NCI-H69 (cell line): ENCODE data around the gene GLI3.
"Not testable (repeated sequence)": the region's sequence is repeated elsewhere in the genome, so short reads cannot be mapped to it uniquely, and the experiment has no call there.

Source experiments
- DNase-seq: peaks from one replicate; lab custom pipeline; 2025; lab: John Stamatoyannopoulos, UW

GLI3 gene

DNA sequence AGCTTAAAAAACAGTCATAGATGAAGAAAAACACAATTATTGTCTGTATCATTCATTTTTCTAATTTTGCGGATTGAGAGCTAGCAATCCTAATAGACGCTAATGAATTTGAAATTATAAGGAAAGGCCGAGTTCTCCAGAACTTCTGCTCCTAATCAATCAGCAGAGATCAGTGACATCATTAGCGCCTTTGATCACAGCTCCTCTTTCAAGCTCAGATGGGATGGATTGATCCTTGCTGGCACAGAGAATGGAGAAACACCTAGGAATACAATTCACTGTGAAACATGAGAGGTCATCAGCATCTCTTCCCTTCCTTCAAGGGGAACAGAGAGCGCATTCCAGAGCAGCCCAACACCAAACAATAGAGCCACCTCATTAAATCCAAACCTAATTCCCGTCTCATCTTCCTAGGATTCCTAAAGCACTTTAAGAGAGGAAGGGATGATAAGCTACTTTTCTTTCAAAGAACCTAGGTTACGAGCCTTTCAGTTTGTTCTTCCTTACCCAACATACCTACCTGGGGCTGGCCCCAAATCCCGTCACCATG lies 24.4 kb downstream of the GLI3 start:
- DNase-seq = no peak

DNA sequence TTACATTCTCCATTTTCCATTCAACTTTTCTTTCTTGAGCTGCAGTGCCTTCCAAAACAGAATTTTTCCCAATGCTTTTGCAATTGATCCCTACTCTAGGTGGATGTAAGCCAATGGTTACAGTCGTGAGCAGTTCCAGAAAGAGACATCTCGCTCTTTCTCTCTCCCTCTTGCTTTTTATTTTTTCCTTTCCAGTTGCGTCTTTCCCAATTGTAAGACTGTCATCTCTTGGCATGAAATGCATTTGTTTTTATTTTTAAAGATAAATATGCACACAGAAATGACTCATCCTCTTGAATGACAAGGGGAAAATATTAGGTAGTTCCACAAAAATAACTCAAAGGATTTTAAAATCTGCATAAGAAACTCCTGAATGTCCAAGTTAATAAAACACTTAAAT lies 25.1 kb downstream of the GLI3 start:
- DNase-seq = no peak

DNA sequence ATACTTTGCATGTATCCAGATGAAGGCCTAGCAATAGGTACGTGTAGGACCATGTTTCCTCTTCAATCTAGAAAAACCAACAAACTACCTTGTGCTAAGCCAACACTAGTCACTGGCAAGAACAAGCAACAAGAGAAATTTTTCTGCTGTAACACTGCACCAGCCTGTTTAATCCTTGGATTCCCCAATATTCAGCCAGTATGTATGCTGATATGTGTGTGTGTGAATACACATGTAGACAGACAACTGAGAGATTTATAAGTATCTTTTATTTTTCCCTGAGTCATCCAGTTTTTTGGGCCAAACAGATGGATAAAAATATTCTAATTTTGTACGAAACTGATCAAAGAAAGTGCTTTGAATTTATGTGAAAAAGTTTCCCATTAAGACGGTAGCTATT lies 26.2 kb downstream of the GLI3 start:
- DNase-seq = no peak

DNA sequence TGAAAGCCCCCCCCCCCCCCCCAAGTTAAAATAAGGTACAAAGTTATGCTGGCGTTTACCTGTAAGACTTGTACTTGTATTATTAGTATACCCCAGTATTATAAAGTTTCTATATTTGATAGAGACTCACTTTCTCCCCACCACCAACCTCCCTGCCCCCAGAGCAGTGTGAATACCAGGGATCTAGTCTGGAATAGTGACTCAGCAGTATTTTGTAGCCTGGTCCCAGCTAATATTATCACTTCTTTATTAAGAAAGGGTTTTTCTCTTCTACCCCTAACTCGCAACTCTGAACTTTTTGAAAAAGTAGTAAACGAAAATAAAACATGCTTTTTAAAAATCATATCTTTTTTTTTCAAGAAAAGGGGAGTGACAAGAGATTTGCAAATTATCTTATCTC lies 26.7 kb downstream of the GLI3 start:
- DNase-seq = no peak

DNA sequence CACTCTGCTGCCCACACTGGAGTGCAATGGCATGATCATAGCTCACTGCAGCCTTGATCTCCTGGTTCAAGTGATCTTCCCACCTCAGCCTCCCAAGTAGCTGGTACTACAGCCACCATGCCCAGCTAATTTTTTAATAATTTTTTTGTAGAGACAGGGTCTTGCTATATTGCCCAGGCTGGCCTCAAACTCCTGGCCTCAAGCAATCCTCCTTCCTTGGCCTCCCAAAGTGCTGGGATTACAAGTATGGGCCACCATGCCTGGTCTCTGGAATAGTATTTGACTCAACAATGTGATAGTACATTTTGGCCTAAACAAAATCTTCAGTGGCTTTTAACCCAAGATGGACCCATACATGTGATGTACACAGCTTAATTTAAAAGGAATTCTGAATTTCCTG lies 27.9 kb downstream of the GLI3 start:
- DNase-seq = not testable (repeated sequence)

DNA sequence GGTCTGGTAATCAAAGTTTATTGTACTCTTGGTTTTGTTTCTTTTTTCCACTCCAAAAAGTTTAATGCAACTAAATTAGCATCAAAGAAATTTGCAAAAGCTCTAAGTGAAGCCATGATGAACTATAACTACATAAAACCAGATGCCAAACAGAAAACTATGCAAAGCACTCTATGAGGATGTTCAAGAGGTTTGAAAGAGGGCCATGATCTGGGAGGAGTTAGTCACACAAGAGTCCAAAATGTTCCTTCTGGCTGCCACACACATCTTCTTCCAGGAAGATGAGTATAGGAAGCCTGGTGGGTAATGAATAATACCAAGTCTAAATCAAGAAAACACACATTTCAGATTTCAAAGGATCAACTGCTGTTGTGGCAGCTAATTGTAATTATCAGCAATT lies 28.4 kb downstream of the GLI3 start:
- DNase-seq = no peak

DNA sequence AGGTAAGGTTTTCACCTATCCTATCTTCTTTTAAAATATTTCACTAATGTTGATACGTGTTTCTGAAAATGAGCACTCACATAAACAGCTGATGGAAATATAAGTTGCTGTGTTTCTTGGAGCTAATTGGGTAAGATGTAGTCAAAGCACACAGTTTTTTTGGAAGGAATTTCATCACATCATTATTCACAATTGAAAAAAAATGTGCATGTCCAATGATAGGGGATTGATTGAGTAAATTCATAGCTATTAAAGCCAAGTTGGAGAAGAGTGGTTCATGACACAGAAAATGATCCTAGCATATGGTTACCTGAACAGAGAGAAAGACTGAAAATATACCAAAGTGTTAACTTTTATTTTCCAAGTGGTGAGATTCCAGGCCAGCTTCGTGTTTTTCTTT lies 29.6 kb downstream of the GLI3 start:
- DNase-seq = no peak

DNA sequence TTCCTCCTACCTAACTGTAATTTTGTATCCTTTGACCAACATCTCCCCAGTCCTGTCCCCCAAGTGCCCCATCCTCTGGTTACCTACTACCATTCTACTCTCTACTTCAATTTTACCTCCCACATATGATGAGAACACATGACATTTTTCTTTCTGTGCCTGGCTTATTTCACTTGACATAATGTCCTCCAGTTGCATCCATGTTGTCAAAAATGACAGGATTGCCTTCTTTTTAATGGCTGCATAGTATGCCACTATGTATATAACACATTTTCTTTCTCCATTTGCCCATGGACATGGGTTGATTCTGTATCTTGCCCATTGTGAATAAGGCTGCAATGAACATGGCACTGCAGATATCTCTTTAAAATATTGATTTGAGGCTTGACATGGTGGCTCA lies 33.7 kb downstream of the GLI3 start:
- no peak for DNase-seq

DNA sequence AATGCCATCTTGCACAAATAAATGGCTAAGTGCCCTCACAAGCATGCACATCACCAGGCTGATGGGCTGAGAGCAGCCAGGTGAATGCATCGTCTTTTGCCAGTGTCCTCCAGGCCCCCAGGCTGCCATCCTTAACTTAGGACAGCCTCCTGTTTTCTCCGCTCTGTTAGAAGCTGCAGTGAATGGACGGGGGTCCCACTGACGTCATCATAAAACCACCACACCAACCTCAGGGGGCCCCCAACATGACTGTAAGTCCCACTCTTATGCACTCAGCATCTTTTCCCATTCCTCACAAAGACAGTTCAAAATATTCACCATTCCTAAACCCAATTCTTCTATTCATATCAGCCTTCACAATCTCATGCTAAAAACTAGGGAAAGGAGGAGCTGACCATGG lies 34.4 kb downstream of the GLI3 start:
- no peak for DNase-seq

DNA sequence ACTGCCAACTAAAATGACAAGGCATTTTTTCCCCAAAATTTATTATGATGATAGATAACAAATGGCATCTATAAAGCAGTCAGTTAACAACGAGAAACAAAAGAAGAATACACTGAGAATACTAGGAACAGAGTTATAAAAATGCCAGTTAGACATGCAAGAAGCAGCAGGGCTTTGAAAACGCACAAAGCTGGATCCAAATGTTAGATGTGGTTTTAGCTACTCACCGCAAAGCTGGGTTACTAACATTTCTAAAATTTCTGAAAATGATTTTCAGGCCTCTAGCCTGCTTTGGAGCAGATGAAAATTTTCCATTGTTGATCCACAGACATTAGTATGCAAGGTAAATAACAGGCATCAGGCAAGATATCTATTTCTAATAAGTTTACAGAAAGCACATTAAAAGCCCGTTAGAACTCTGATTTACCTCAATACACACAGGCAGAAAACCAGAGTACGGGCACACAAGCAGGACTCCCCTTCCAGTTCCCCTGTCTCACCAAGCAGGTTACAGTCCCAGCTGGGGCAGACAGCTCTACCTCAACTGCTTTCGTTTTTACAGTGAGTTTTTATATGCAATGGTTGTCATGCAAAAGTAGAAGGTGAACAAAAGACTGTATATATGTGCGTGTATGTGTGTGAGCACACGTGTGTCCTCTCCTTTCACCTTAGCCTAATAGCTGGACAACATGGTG lies 37.9 kb downstream of the GLI3 start:
- DNase-seq = no peak

DNA sequence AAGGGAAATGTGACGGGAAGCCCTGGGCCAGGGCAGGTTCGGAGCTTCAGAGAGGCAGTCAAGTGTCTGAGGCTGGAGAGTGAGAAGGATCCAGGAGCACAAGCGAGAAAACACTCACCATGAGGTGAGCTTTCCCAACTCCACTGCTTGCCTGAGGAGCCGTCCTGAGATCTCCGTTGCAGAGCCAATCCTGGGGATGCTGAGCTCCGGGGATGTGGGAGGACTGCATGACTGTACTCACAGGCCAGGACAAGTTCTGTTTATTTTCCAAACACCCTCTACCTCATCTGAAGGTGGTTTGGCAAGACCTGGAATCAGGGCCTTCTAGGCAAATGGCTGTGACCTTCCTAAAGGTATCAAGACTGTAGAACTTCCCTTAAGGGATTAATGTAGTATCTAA lies 38.7 kb downstream of the GLI3 start:
- DNase-seq = no peak

DNA sequence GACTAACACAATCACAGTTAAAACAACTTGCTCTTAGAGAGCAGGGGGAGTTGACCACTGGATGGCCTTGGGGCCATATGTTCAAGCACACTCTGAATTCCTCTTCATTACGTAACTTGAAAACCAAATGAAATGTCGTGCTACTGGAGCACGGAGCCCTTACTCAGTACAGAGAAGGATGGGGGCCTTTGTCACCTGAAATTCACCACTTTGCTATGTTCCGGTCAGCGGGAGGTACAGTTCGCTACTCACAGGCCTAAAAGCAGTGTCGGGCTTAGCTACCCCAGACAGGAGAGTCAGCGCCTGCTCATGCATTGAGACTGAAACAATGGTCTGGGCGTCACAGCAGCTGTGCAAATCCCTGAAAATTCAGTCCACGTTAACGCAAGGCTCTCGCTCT lies 39.6 kb downstream of the GLI3 start:
- no peak for DNase-seq

DNA sequence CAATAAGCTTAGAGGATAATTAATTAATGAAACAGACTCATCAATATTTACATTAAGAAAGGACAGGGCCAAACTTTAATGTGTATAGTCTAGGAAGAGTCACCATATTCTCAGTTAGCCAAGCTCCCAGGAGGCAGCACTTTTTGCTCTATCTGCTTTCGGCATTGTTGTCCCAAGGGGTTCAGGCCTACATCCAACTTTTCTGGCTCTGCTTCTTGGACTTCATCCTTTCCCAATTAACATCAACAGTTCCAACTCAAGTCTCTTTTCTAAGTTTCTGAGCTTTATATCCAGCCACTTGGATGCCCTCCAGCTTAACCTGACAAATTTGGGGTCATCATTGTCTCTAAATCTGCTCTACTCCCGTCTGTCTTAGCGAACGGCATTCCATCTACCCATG lies 42.8 kb downstream of the GLI3 start:
- no peak for DNase-seq

DNA sequence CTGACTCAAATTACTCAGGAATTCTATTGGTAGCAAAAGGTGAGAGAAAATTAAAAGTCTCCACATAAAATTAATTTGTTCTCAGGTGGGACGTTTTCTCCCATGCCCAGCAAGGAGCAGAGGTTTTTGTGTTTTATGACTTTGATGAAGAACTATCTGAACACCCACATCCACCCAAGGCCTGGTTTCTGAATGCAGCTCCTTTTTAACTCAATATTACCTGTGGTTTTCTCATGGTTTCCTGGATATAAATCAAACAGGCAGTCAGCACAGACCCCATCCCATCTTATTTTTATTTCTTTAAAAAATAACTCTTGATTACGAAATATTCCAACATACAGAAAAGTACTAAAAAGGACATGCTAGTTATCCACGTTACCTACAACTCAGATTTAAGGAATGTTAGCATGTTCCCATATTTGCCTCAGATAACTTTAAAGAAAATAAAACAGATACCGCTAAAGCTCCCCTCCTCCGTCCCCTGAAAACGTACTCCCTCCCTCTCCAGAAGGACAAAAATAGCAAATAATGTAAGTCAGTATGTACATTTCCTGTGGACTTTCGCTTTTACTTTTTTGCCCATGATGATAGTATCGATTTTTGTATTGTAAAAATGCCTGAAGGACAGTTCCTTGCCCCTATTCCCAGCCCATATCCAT lies 43.4 kb downstream of the GLI3 start:
- DNase-seq = no peak

DNA sequence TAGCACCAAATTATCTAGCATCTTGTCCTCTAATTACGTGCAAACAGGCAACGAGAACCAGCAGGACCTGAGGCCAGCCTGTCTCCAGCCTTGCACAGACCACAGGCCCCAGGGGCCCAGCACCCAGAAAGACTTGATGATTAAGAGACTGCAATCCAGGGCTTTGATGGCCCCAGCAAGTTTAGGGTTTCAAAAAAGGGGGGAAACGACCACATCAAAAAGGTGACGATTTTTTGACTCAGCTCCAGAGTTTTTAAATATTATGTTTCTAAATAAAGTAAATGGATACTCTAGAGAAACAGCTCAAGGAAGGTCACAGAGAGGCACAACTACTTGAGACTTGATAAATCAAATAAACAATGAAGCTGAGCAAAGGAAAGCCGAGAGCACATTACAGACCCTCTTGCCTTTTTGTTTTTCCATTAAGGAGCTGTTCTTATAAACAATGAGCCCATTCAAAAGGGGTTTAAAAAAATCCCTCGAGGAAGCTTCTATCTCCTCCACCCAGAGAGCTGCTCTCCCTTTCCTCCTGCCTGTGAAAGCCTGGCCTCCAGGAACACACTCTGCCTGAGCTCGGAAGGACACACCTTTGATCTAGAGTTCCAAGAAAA lies 44.1 kb downstream of the GLI3 start:
- no peak for DNase-seq

DNA sequence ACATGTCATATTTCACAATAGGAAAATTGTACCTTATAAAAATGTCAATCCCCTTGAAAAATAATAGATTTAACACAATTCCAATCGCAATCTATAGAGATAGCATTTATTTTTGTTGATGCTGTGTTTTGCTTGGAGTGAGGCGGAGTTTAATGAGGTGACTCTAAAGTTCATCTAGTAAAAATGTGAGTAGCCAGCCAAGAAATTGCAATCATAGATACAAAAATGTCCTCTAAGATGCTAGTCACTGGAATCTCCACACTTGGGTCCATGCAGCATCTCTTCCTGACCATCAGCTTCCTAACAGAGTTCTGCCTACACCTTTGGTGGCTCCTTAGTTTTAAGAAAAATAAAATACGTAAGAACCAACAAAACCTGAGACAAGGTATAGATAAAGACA lies 44.9 kb downstream of the GLI3 start:
- DNase-seq = no peak

DNA sequence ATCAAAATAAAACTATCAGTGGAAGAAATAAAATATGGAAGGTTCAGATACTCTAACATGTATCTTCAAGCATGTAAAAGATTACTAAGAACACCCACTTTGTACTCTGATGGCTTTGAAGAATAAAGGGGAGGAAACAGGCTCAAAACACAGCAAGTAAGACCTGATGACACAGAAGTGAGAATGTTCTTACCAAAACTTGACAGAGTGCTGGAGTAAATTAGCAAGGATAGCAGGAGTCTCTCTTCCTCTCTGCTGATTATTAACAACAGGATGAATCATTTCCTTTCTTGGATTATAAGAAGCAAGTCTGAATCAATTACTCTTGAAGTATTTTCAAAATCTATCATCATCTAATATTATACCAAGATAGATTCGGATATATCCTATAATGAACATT lies 47.5 kb downstream of the GLI3 start:
- no peak for DNase-seq

DNA sequence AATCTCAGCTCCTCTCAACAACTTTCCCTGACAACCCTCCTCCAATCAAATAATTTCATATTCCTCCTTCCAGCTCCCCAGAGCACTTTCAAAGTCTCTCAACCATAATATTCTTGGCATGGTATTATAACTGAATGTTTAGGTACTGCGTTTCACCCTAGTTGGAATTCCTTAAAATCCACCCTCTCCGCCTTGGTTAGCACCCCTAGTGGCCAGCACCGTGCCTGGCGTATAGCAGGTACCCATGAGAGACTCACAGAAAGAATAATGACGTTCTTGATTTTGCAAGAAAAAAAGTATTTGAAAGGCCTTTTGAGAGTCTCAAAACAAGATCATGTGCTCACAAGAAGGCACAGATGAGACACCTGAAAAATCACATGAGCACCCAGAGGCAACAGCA lies 50.9 kb downstream of the GLI3 start:
- DNase-seq = peak; percentile 3

DNA sequence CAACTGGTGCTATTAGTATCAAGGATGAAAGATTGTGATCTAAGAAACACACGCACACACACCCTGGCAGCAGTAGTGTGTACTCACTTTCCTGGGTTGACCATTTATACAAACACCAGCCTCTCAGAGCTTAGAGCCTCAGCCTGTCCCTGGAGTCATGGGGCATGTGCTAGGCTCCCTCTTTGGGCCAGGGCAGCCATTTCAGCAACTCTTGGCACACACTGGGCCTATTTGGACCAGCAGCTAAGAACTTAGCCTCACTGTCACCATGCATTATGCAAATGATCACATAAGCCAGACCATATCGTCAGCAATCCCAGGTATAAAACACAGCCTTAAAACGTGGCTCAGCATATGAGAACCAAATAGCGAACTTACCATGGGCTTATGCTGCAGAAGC lies 51.3 kb downstream of the GLI3 start:
- DNase-seq = no peak

DNA sequence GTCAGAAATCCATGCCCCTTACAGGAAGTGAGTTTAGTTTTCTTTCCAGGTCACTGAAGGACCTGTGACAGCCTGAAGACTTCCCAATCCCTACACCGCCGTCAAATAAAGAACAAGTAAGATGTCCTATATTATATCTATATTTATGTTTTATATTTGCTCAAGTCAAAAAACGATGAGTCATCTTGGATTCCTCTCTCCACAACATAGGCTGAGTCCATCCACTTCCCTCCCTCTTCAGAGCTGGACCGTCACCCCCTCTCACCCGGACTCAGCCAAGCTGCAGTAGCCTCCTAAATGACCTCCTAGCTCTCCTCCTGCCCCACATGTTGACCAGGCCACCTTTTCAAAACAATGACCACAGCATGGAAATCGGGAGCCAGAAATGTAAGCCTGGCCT lies 53.5 kb downstream of the GLI3 start:
- no peak for DNase-seq

DNA sequence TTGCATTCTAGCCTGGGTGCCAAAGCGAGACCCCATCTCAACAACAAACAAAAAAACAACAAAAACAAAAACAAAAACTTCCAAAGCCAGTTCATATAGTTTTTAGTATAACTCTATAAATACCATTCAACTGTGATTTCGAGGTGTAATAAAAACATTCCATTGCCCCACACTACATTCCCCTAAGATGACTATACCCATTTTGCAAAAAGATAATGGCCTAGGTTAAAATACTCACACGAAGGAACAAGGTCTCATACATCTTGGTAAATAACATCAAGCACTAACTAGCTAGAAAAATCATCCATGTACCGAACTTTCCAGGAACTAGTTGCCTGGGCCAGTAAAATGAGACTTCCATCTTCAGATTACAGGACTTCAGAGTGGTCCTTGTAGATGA lies 55.4 kb downstream of the GLI3 start:
- DNase-seq = no peak

DNA sequence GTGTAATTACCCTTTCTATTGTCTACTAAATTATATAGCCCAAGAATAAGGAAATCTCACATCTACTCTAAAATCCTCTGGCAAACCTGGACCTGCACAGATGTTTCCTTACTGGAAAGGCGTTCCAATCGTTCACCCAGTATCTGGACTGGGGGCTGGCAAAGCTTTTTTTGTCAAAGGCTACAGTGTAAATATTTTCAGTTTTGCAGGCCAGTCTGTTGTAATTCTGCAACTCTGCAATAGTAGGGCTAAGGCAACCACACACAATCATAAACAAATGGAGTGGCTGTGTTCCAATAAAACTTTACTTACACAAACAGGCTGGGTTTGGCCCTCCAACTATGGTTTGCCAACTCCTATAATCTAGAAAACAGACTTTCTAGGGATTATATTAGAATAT lies 56.2 kb downstream of the GLI3 start:
- DNase-seq = no peak

DNA sequence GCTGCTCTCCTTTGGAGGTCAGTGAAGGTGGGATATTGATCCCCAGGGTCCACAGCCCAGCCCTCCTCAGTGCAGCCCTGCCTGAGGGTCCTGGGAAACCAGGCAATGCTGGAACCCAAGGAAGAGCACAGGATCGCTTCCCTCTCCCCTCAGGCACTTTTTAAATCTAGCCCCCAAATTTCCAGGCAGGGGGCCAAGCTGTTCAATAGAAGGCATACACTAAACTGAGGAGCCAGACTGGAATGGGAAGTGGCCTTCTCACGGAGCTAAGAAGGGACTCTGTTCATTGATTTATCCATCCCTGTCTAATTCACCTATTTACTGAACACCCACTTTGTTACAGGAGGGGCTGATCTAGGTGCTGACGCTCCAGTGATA lies 60.3 kb downstream of the GLI3 start:
- DNase-seq = no peak
